Neural crest cell (in vitro differentiated cells): ENCODE measurements around the gene FAM171A1. TPM values are rescaled to one million over a fixed set of nuclear protein-coding genes. Genes with fewer than 3 reads are reported as not detected.
A peak's percentile ranks its signal among the peaks of the same experiment; 100 is the strongest.

ENCODE experiments used
- DNase-seq: peaks from one replicate; pipeline ENCODE4 v3.0.0; 2021; ENCODE audit warnings: low read depth, mixed read lengths, low spot score
- H3K27ac Mint-ChIP-seq: one replicate; pipeline ENCODE4 v1.8.0; 2021; ENCODE audit warnings: mild to moderate bottlenecking, mixed read lengths; ENCODE audit not compliant: unreplicated experiment
- H3K27me3 Mint-ChIP-seq: 2 replicates; pipeline ENCODE4 v1.8.0; 2021; ENCODE audit warnings: low read depth, mild to moderate bottlenecking, mixed read lengths
- H3K36me3 Mint-ChIP-seq: 2 replicates; pipeline ENCODE4 v1.8.0; 2021; ENCODE audit warnings: low read depth, mild to moderate bottlenecking, mixed read lengths
- H3K4me1 Mint-ChIP-seq: 2 replicates; pipeline ENCODE4 v1.8.0; 2021; ENCODE audit warnings: mixed read lengths
- H3K4me3 Mint-ChIP-seq: one replicate; pipeline ENCODE4 v1.8.0; 2021; ENCODE audit warnings: mild to moderate bottlenecking, mixed read lengths
- H3K9me3 Mint-ChIP-seq: 2 replicates; pipeline ENCODE4 v1.8.0; 2021; ENCODE audit warnings: mixed read lengths
- CTCF ChIP-seq: fragments of 200-600 bp; sonication (generic); conservative IDR thresholded peaks from 2 replicates; pipeline ENCODE4 v1.5.0; 2021; ENCODE audit warnings: antibody characterized with exemption, mild to moderate bottlenecking
- total RNA-seq: library from RNA; stranded (reverse); gene quantifications from 2 replicates; pipeline ENCODE4 v1.2.1, GENCODE V29; 2021

The FAM171A1 gene
- total RNA-seq, 1 donor from 2014 or later, result 64.2 TPM

GRCh38 chr10:15168786-15169554 is 202.1 kb downstream of the FAM171A1 start:
- Mint-ChIP-seq H3K36me3 (no peaks in the 10 kb centered on the region), H3K27ac (no peak overlapping the region), H3K4me1 (peaks cover 35% of the 10 kb centered on the region), H3K27me3 (no peaks in the 10 kb centered on the region), H3K4me3 (peak overlapping the region; percentile 82), H3K9me3 (no peaks in the 10 kb centered on the region)
- no peak for TF ChIP-seq CTCF
- peak; percentile 94 for DNase-seq

DNA sequence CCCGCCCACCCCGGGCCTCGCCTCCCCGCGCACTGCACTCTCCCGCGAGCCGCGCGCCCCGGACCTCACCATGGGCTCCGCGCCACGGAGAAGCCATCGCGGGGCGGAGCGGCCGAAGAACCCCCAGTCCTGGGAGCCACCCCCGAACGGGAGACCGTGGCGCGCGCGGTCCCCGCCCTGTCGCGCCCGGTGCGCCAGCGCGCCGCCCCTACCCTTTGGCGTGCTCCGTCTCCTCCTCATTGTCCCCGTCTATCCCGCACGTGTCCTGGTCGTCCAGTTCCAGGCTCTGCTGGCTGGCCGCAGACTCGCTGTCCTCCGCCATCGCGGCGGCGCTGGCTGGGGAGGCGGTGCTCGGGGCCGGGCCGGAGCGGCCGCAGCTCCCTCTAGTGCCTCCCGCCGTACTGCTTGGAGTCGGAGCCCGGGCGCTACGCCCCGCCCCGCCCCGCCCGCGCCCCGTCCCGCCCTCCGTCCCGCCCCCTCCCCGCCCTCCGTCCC is 202.8 kb downstream of the FAM171A1 start, which contains the start of gene NMT2:
Gene NMT2, minus strand, starts transcription at position 403 of the 495 bp plus-strand sequence. Its CDS starts 81 bp downstream, at position 322.
- H3K36me3 Mint-ChIP-seq, result peaks cover 3% of the 10 kb centered on the region
- H3K9me3 Mint-ChIP-seq, result no peaks in the 10 kb centered on the region
- peak; percentile 81 for DNase-seq
- H3K27me3 Mint-ChIP-seq, result no peaks in the 10 kb centered on the region
- H3K4me1 Mint-ChIP-seq, result peaks cover 39% of the 10 kb centered on the region
- peak within 1 kb of the TSS; percentile 92 for H3K4me3 Mint-ChIP-seq
- TF ChIP-seq CTCF, result peak; percentile 45
- peak within 1 kb of the TSS; percentile 97 for H3K27ac Mint-ChIP-seq

DNA sequence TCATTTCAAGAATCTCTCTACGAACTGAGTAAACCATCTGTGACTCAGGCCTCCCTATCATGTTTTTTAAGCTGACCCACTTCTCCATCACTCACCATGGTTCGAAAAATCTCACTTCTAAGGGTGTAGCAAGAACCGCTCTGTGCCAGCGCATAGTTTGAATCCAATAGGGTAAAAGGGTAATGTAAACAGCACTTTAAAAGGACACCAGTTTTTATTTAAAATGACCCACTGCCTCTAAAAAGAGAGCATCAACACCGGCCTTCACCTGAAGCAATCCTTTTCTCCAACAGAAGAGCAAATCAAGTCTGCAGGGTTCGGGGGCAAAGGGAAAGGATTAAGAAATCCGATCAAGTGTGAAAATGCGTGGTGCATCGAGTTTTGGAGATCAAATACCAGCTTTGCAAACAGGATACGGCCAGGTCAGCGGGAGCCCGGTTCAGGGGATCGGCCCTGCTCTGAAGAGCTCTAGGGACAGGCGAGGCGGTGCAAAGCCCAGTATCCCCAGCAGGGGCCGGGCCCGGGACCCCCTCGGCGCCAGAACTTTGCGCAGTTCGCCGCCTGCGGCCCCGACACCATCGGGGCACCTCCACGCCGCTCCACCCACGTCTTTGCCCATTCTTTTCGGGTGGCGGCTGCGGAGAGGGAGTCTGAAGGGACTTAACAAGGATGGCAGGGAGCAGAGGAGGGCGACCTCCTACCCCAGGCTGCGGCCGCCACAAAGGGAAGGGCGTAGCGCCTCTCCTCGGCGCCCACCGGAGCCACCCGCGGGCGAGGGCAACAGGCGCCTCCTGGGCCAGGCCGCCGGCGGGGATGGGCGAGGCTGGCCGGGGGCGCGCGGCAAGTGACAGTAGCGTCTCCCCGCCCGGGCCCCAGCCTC is 203.4 kb downstream of the FAM171A1 start:
- TF ChIP-seq CTCF, result peak; percentile 70
- peak overlapping the region; percentile 91 for H3K4me3 Mint-ChIP-seq

GRCh38 chr10:15166325-15166724 is 204.8 kb downstream of the FAM171A1 start:
- Mint-ChIP-seq H3K9me3 (no peaks in the 10 kb centered on the region), H3K4me1 (peaks cover 40% of the 10 kb centered on the region), H3K4me3 (peak overlapping the region; percentile 91), H3K27ac (no peak overlapping the region), H3K27me3 (no peaks in the 10 kb centered on the region), H3K36me3 (peaks cover 3% of the 10 kb centered on the region)
- TF ChIP-seq CTCF, result no peak
- no peak for DNase-seq

More for the DNA sequence above, 203.4 kb downstream of the FAM171A1 start:
- H3K4me1 Mint-ChIP-seq, result peaks cover 40% of the 10 kb centered on the region
- peak overlapping the region; percentile 32 for H3K27ac Mint-ChIP-seq
- no peaks in the 10 kb centered on the region for H3K9me3 Mint-ChIP-seq
- peaks cover 3% of the 10 kb centered on the region for H3K36me3 Mint-ChIP-seq
- H3K27me3 Mint-ChIP-seq, result no peaks in the 10 kb centered on the region
- peak; percentile 68 for DNase-seq

GRCh38 chr10:15163253-15163828 is 207.7 kb downstream of the FAM171A1 start:
- Mint-ChIP-seq H3K9me3 (no peaks in the 10 kb centered on the region), H3K27ac (no peak overlapping the region), H3K27me3 (no peaks in the 10 kb centered on the region), H3K4me3 (peak overlapping the region; percentile 8), H3K4me1 (peaks cover 33% of the 10 kb centered on the region), H3K36me3 (peaks cover 3% of the 10 kb centered on the region)
- no peak for DNase-seq
- no peak for TF ChIP-seq CTCF
